Breast epithelium (tissue), 4 donors: ENCODE measurements around the gene PTPN6. TPM values are rescaled to one million over a fixed set of nuclear protein-coding genes. Genes with fewer than 3 reads are reported as not detected.

ENCODE experiments used
- DNase-seq, 2 donors: peaks; one replicate each; pipeline ENCODE4 v3.0.0-alpha.2; 2019; ENCODE audit warnings: low spot score in 2 of 2
- H3K27ac ChIP-seq, 2 donors: fragments of 200-600 bp; sonication (generic) in 1 of 2; one replicate each; pipeline ENCODE4 v1.5.1; 2016 to 2019; ENCODE audit warnings: mild to moderate bottlenecking in 1 of 2
- H3K27me3 ChIP-seq, 2 donors: fragments of 200-600 bp; sonication (generic) in 1 of 2; one replicate each; pipeline versions ENCODE4 v1.5.1 to v1.6.0; 2017 to 2019; ENCODE audit warnings: control low read depth in 1 of 2, mild to moderate bottlenecking in 1 of 2
- H3K36me3 ChIP-seq: fragments of 200-600 bp; one replicate; pipeline ENCODE4 v1.5.1; 2019
- H3K4me1 ChIP-seq, 2 donors: fragments of 200-600 bp; sonication (generic); one replicate each; pipeline ENCODE4 v1.5.1; 2016 to 2019; ENCODE audit warnings: control low read depth in 1 of 2
- H3K4me3 ChIP-seq, 3 donors: fragments of 200-600 bp; sonication (generic); 1 replicate in 2 of 3; 2 replicates in 1 of 3; pipeline ENCODE4 v1.5.1; 2016 to 2019; ENCODE audit warnings: mild to moderate bottlenecking in 3 of 3, moderate library complexity in 2 of 3
- H3K9me3 ChIP-seq, 2 donors: fragments of 200-600 bp; sonication (generic) in 1 of 2; one replicate each; pipeline ENCODE4 v1.5.1; 2016 to 2019; ENCODE audit warnings: control low read depth in 1 of 2
- CTCF ChIP-seq, 3 donors: fragments of 450-650 bp; IDR thresholded peaks; one replicate each; pipeline ENCODE4 v1.5.1; 2016 to 2017; ENCODE audit warnings: antibody characterized with exemption in 3 of 3, mild to moderate bottlenecking in 3 of 3, moderate library complexity in 3 of 3
- POLR2A ChIP-seq: fragments of 450-650 bp; IDR thresholded peaks from one replicate; pipeline ENCODE4 v1.6.1; 2016; ENCODE audit warnings: antibody characterized with exemption, mild to moderate bottlenecking, moderate library complexity
- POLR2AphosphoS5 ChIP-seq, 3 donors: sonication (generic); formaldehyde crosslinking; IDR thresholded peaks; one replicate each; pipeline ENCODE4 v1.6.1; 2017; ENCODE audit warnings: antibody characterized with exemption in 3 of 3
- intact Hi-C: fragments of 100-400 bp; cut with DNase I; formaldehyde crosslinking; loops from one replicate; pipeline ENCODE4 v1.15.1; 2023; ENCODE audit warnings: low total_unique reads
- total RNA-seq, 3 donors: library from RNA; depleted of rRNA; stranded (reverse); fragments of >200 nt; gene quantifications; one replicate each; pipeline ENCODE4 v1.1.0, GENCODE V29; 2016

The PTPN6 gene
- total RNA-seq, 3 donors from 2014 or later, result 14.7 to 28.0 (median 20.3) TPM

GRCh38 chr12:6978188-6978587 lies 27.0 kb downstream of the PTPN6 start:
- Histone ChIP-seq H3K27me3 (no peaks in the 10 kb centered on the region), H3K4me3 (no peak overlapping the region), H3K36me3 (peaks cover 4% of the 10 kb centered on the region), H3K27ac (no peak overlapping the region), H3K9me3 (no peaks in the 10 kb centered on the region), H3K4me1 (no peaks in the 10 kb centered on the region)
- intact Hi-C loops, result no loop called here
- no peak for TF ChIP-seq CTCF (IDR thresholded peaks at IDR 0.05)
- TF ChIP-seq POLR2AphosphoS5 (IDR thresholded peaks at IDR 0.05), result no peak
- TF ChIP-seq POLR2A, result no peak
- DNase-seq, result no peak

- H3K36me3 ChIP-seq, result peaks cover 4% of the 10 kb centered on the region
- no peak for TF ChIP-seq POLR2A
- no peak for TF ChIP-seq CTCF (IDR thresholded peaks at IDR 0.05)
- no peak for TF ChIP-seq POLR2AphosphoS5 (IDR thresholded peaks at IDR 0.05)
- H3K27me3 ChIP-seq, result no peaks in the 10 kb centered on the region
- H3K4me1 ChIP-seq, result no peaks in the 10 kb centered on the region
- no peaks in the 10 kb centered on the region for H3K9me3 ChIP-seq
- H3K27ac ChIP-seq, result peak overlapping the region in 1 of 2 donors; percentile 2
- intact Hi-C loops, result no loop called here
- no peak overlapping the region for H3K4me3 ChIP-seq
- DNase-seq, result no peak
These were observed 27.5 kb downstream of the PTPN6 start for GRCh38 chr12:6978611-6979011.

- Histone ChIP-seq H3K27ac (peak overlapping the region in 1 of 2 donors; percentile 2), H3K4me1 (no peaks in the 10 kb centered on the region), H3K4me3 (no peak overlapping the region), H3K27me3 (no peaks in the 10 kb centered on the region), H3K9me3 (no peaks in the 10 kb centered on the region), H3K36me3 (peaks cover 4% of the 10 kb centered on the region)
- no peak for DNase-seq
- intact Hi-C loops, result no loop called here
- no peak for TF ChIP-seq POLR2A
- no peak for TF ChIP-seq POLR2AphosphoS5 (IDR thresholded peaks at IDR 0.05)
- TF ChIP-seq CTCF (IDR thresholded peaks at IDR 0.05), result no peak
These were observed 27.9 kb downstream of the PTPN6 start for GRCh38 chr12:6979021-6979420.

GRCh38 chr12:6979453-6979852 lies 28.3 kb downstream of the PTPN6 start:
- no peak for DNase-seq
- H3K27ac ChIP-seq, result no peak overlapping the region
- no peaks in the 10 kb centered on the region for H3K9me3 ChIP-seq
- intact Hi-C loops, result no loop called here
- no peak for TF ChIP-seq CTCF (IDR thresholded peaks at IDR 0.05)
- TF ChIP-seq POLR2A, result no peak
- no peak for TF ChIP-seq POLR2AphosphoS5 (IDR thresholded peaks at IDR 0.05)
- no peaks in the 10 kb centered on the region for H3K27me3 ChIP-seq
- H3K4me1 ChIP-seq, result no peaks in the 10 kb centered on the region
- no peak overlapping the region for H3K4me3 ChIP-seq
- peaks cover 4% of the 10 kb centered on the region for H3K36me3 ChIP-seq

- intact Hi-C loops, result no loop called here
- Histone ChIP-seq H3K9me3 (no peaks in the 10 kb centered on the region), H3K27me3 (no peaks in the 10 kb centered on the region), H3K27ac (no peak overlapping the region), H3K4me3 (no peak overlapping the region), H3K4me1 (no peaks in the 10 kb centered on the region), H3K36me3 (peaks cover 4% of the 10 kb centered on the region)
- DNase-seq, result no peak
- TF ChIP-seq POLR2A (no peak), POLR2AphosphoS5 (IDR thresholded peaks at IDR 0.05) (no peak)
These were observed 28.9 kb downstream of the PTPN6 start for GRCh38 chr12:6980075-6980474.

- intact Hi-C loops, result no loop called here
- TF ChIP-seq POLR2A (no peak), CTCF (IDR thresholded peaks at IDR 0.05) (no peak), POLR2AphosphoS5 (IDR thresholded peaks at IDR 0.05) (no peak)
- no peaks in the 10 kb centered on the region for H3K27me3 ChIP-seq
- peaks cover 4% of the 10 kb centered on the region for H3K36me3 ChIP-seq
- H3K27ac ChIP-seq, result no peak overlapping the region
- H3K4me3 ChIP-seq, result no peak overlapping the region
- H3K9me3 ChIP-seq, result no peaks in the 10 kb centered on the region
- H3K4me1 ChIP-seq, result no peaks in the 10 kb centered on the region
- no peak for DNase-seq
These were observed 29.6 kb downstream of the PTPN6 start for GRCh38 chr12:6980740-6981139.
